Astrocyte (in vitro differentiated cells and primary cell): ENCODE results near the gene AQP12A.

Source experiments
- EZH2 ChIP-seq: IDR thresholded peaks from 2 replicates; pipeline ENCODE4 v1.6.1; 2012; ENCODE audit warnings: mild to moderate bottlenecking, low read length, inconsistent platforms; ENCODE audit not compliant: insufficient read depth
- TF ChIP-seq, protein P1 (sequence below): IDR thresholded peaks from 2 replicates; pipeline ENCODE4 v1.5.1; 2011; ENCODE audit warnings: low read depth, mild to moderate bottlenecking, inconsistent platforms, low read length, moderate library complexity; ENCODE audit not compliant: insufficient read depth

- TF ChIP-seq, protein P1, sequence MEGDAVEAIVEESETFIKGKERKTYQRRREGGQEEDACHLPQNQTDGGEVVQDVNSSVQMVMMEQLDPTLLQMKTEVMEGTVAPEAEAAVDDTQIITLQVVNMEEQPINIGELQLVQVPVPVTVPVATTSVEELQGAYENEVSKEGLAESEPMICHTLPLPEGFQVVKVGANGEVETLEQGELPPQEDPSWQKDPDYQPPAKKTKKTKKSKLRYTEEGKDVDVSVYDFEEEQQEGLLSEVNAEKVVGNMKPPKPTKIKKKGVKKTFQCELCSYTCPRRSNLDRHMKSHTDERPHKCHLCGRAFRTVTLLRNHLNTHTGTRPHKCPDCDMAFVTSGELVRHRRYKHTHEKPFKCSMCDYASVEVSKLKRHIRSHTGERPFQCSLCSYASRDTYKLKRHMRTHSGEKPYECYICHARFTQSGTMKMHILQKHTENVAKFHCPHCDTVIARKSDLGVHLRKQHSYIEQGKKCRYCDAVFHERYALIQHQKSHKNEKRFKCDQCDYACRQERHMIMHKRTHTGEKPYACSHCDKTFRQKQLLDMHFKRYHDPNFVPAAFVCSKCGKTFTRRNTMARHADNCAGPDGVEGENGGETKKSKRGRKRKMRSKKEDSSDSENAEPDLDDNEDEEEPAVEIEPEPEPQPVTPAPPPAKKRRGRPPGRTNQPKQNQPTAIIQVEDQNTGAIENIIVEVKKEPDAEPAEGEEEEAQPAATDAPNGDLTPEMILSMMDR, result no peak
- no peak for TF ChIP-seq EZH2
Measured at GRCh38 chr2:240745962-240746361, 54.3 kb downstream of the AQP12A start.
